Testis (tissue), 2 donors: ENCODE measurements around the gene MFSD12.

Experiments used
- POLR2A ChIP-seq: fragments of 450-650 bp; IDR thresholded peaks from one replicate; pipeline ENCODE4 v1.6.1; 2017; ENCODE audit warnings: antibody characterized with exemption, mild to moderate bottlenecking, moderate library complexity
- TF ChIP-seq, protein P1 (sequence below), 3 experiments: fragments of 450-650 bp in 2 of 3; fragments of 200-600 bp in 1 of 3; sonication (generic) in 1 of 3; IDR thresholded peaks; one replicate each; pipeline ENCODE4 v1.5.1; 2016 to 2019; ENCODE audit warnings: antibody characterized with exemption in 3 of 3, mild to moderate bottlenecking in 2 of 3, moderate library complexity in 1 of 3

DNA sequence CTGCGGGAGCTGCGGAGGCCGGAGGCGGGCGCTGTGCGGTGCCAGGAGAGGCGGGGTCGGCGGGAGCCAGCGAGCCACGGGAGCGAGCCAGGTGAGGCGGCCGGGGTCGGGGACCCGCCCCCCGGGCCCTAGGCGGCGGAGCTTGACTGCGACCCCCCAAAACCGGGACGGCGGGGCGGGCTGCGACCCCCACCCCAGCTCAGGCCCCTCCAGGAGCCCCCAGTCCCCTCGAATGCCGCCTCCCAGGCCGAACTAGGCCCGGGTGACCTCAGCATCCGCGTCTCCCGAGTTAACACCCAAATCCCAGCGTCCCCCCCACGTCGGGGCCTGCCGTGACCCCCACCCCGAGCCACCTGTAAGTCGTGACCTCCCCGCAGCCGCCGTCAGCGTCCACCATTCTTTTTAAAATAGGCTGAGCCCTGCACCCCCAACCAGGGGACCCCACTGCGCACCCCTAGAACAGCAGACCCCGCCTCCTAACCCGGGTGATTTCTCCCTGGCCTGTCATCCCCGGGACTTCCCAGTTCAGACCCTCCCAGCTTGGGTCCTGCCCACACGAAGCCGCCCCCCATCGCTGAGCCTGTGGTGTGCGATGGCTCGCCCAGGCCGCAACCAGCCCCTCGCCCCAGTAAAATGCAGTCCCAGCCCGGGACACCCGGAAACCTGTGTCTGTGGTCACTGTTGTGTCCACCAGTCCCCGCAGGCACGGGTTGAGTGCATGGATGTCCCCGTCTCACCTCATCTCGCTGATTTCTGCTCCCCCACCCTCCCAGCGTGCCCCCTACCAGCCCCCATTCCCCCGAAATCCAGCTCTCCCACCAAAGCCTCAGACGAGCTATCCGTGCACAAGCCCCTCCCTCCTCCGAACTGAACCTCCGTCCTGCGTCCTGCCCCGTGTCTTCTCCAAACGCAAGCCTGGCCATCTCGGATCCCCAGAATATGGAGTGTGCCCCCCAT, 50.7 kb downstream of the MFSD12 start:
- no peak for TF ChIP-seq POLR2A
- TF ChIP-seq, protein P1, sequence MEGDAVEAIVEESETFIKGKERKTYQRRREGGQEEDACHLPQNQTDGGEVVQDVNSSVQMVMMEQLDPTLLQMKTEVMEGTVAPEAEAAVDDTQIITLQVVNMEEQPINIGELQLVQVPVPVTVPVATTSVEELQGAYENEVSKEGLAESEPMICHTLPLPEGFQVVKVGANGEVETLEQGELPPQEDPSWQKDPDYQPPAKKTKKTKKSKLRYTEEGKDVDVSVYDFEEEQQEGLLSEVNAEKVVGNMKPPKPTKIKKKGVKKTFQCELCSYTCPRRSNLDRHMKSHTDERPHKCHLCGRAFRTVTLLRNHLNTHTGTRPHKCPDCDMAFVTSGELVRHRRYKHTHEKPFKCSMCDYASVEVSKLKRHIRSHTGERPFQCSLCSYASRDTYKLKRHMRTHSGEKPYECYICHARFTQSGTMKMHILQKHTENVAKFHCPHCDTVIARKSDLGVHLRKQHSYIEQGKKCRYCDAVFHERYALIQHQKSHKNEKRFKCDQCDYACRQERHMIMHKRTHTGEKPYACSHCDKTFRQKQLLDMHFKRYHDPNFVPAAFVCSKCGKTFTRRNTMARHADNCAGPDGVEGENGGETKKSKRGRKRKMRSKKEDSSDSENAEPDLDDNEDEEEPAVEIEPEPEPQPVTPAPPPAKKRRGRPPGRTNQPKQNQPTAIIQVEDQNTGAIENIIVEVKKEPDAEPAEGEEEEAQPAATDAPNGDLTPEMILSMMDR (IDR thresholded peaks at IDR 0.05): no peak
